Measurements from ENCODE around the gene PCDHA10.

PCDHA10 gene

GRCh38 chr5:140883927-140884697 is 28.4 kb downstream of the PCDHA10 start:
- DNase-seq (ENCODE audit: low spot score) = no peak

GRCh38 chr5:140916325-140916724 is 60.6 kb downstream of the PCDHA10 start:
- no peak for DNase-seq (ENCODE audit: low spot score)
